Upper lobe of left lung (tissue), 6 donors: ENCODE measurements around the gene LMOD3. TPM values are rescaled to one million over a fixed set of nuclear protein-coding genes. Genes with fewer than 3 reads are reported as not detected.
A peak's percentile ranks its signal among the peaks of the same experiment; 100 is the strongest.

ENCODE experiments used
- ATAC-seq, 2 donors: fragments of 200-7000 bp; cut with Tn5 transposase; one replicate each; pipeline ENCODE4 v1.9.1; 2022; ENCODE audit warnings: mild to moderate bottlenecking in 2 of 2, moderate library complexity in 2 of 2; ENCODE audit not compliant: low FRiP score in 2 of 2
- DNase-seq, 2 donors: peaks; one replicate each; pipeline ENCODE4 v3.0.0-alpha.2; 2019 to 2020
- H3K27ac ChIP-seq, 4 donors: fragments of 200-600 bp; sonication (generic); one replicate each; pipeline ENCODE4 v1.5.1; 2016 to 2019
- H3K27me3 ChIP-seq, 4 donors: fragments of 200-600 bp; sonication (generic); one replicate each; pipeline ENCODE4 v1.5.1; 2017 to 2019
- H3K36me3 ChIP-seq, 4 donors: fragments of 200-600 bp; sonication (generic); one replicate each; pipeline ENCODE4 v1.5.1; 2016 to 2019
- H3K4me1 ChIP-seq, 4 donors: fragments of 200-600 bp; sonication (generic); one replicate each; pipeline ENCODE4 v1.5.1; 2018 to 2019
- H3K4me3 ChIP-seq, 4 donors: fragments of 200-600 bp; sonication (generic); one replicate each; pipeline ENCODE4 v1.5.1; 2017 to 2019; ENCODE audit warnings: mild to moderate bottlenecking in 2 of 4, moderate library complexity in 1 of 4
- H3K9me3 ChIP-seq, 4 donors: fragments of 200-600 bp; sonication (generic); one replicate each; pipeline ENCODE4 v1.5.1; 2018 to 2019
- CTCF ChIP-seq, 6 experiments: fragments of 450-650 bp in 4 of 6; fragments of 200-600 bp in 2 of 6; sonication (generic) in 2 of 6; IDR thresholded peaks; one replicate each; pipeline ENCODE4 v1.5.1; 2016 to 2019; ENCODE audit warnings: antibody characterized with exemption in 6 of 6
- EP300 ChIP-seq, 4 donors: sonication (generic); formaldehyde crosslinking; IDR thresholded peaks; one replicate each; pipeline ENCODE4 v1.5.1; 2017; ENCODE audit warnings: antibody characterized with exemption in 4 of 4, control low read depth in 2 of 4
- POLR2A ChIP-seq, 4 donors: fragments of 450-650 bp; IDR thresholded peaks; one replicate each; pipeline ENCODE4 v1.5.1; 2016 to 2017; ENCODE audit warnings: antibody characterized with exemption in 4 of 4, mild to moderate bottlenecking in 2 of 4
- POLR2AphosphoS5 ChIP-seq, 2 donors: sonication (generic); formaldehyde crosslinking; IDR thresholded peaks; one replicate each; pipeline ENCODE4 v1.5.1; 2017; ENCODE audit warnings: antibody characterized with exemption in 2 of 2
- WGBS, 2 donors: methylation state at CpG; one replicate each; pipeline ENCODE4 v1.1.5; 2017 to 2018; 5-methylcytosine and 5-hydroxymethylcytosine counted together
- total RNA-seq, 6 donors: library from RNA; depleted of rRNA in 4 of 6; stranded (reverse); fragments of >200 nt in 4 of 6; gene quantifications; one replicate each; pipeline versions ENCODE4 v1.1.0 to v1.2.1, GENCODE V29; 2016 to 2021
- donor health status: DM: no; HTN: no; CAD: no; lungs with moderate emphysema.
- donor health status: DM: no; HTN: yes; CAD: no; lungs with severe emphysema.

LMOD3 gene
- total RNA-seq, 6 donors from 2014 or later: 0.17 to 4.2 (median 0.40) TPM; not detected in 2

GRCh38 chr3:69096299-69096698, 26.1 kb downstream of the LMOD3 start:
- H3K4me3 ChIP-seq: no peak overlapping the region
- no peaks in the 10 kb centered on the region for H3K9me3 ChIP-seq
- H3K27ac ChIP-seq: peak overlapping the region in 3 of 4 donors; percentile 35 to 65 (median 58)
- H3K36me3 ChIP-seq: peaks cover 0 to 5% (median 1%) of the 10 kb centered on the region in 4 donors
- H3K27me3 ChIP-seq: no peaks in the 10 kb centered on the region
- no peak for DNase-seq
- H3K4me1 ChIP-seq: peaks cover 48 to 71% (median 62%) of the 10 kb centered on the region in 4 donors
- TF ChIP-seq POLR2AphosphoS5 (IDR thresholded peaks at IDR 0.05): no peak
- no peak for TF ChIP-seq EP300 (IDR thresholded peaks at IDR 0.05)
- TF ChIP-seq POLR2A (IDR thresholded peaks at IDR 0.05): no peak
- no peak for ATAC-seq
- 88 to 95% methylated on average over 3 to 5 of the region's 5 CpGs for WGBS, 2 donors

- WGBS, 2 donors: 72 to 77% methylated on average over 5 of the region's 5 CpGs
- Histone ChIP-seq H3K36me3 (peaks cover 0 to 5% (median 1%) of the 10 kb centered on the region in 4 donors), H3K4me1 (peaks cover 55 to 78% (median 68%) of the 10 kb centered on the region in 4 donors), H3K9me3 (no peaks in the 10 kb centered on the region), H3K27ac (peak overlapping the region; percentile 35 to 76 (median 62)), H3K4me3 (no peak overlapping the region), H3K27me3 (no peaks in the 10 kb centered on the region)
- TF ChIP-seq EP300 (IDR thresholded peaks at IDR 0.05) (no peak), CTCF (IDR thresholded peaks at IDR 0.05) (no peak), POLR2A (IDR thresholded peaks at IDR 0.05) (no peak), POLR2AphosphoS5 (IDR thresholded peaks at IDR 0.05) (no peak)
- no peak for DNase-seq
- no peak for ATAC-seq
Measured at GRCh38 chr3:69095636-69096035, 26.8 kb downstream of the LMOD3 start.

DNA sequence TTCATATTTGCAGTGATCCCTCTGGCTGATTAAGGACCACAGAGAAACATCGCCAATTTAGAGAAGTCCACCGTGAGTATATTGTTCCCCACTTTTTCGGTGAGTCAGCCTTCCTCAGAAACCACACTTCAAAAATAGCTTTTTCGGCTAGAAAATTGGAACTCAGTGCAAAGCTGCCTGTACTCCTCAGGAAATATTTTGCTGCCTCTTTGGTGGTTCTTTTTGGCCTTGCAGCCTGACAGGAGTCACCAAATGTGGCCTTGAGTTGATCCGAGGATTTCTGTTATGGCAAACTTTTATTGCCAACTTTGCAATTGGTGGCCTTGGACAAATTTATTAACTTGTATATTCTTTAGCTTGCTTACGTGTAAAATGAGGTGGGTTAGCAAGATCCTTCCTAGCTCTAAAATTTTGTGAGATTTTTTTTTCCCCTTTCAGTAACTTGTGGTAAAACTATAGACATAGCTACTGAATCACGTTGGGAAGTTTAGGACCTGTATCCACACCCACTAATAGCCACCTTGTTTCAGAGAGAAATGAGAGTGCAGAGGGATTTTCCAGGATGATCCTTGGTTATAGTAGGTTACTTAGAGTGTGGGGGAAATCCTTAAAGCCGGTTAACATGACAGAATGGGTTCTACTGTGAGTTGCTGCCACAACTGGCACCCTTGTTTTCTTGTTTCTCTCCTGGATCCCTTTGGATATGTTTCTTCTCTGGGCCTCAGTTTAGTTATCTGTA, 27.8 kb downstream of the LMOD3 start:
- H3K27ac ChIP-seq: peak overlapping the region; percentile 63 to 96 (median 84)
- peaks cover 0 to 3% (median 0%) of the 10 kb centered on the region in 4 donors for H3K36me3 ChIP-seq
- H3K4me3 ChIP-seq: no peak overlapping the region
- ATAC-seq (peak in 1 of 2 donors; percentile 61), DNase-seq (no peak)
- H3K27me3 ChIP-seq: no peaks in the 10 kb centered on the region
- no peaks in the 10 kb centered on the region for H3K9me3 ChIP-seq
- 42 to 54% methylated on average over 8 of the region's 8 CpGs for WGBS, 2 donors
- H3K4me1 ChIP-seq: peaks cover 65 to 88% (median 78%) of the 10 kb centered on the region in 4 donors
- no peak for TF ChIP-seq CTCF (IDR thresholded peaks at IDR 0.05)

DNA sequence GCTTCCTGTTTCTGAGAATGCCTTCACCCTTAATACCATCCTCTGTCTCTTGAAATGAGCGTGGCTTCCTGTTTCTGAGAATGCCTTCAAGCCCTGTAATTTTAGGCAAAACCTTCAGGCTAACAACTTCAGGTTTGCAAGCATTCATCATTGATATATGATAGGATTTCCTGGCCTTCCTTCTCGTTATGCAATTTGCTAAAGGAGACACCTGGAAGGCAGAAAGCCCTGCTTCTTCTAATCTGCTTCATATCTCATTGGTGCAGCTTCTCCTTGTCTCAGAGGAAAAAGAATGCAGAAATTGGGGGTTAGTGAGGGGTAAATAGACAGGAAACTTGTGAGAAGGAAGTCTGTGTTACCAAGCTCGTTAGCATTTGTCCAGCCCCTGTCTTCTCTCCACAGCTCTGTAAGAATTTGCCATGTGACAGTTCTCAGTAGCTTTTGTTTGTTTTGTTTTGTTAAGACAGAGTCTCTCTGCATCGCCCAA, 30.3 kb downstream of the LMOD3 start:
- Histone ChIP-seq H3K36me3 (peaks cover 0 to 3% (median 0%) of the 10 kb centered on the region in 4 donors), H3K9me3 (no peaks in the 10 kb centered on the region), H3K4me3 (no peak overlapping the region), H3K27me3 (no peaks in the 10 kb centered on the region), H3K27ac (peak overlapping the region; percentile 63 to 96 (median 86)), H3K4me1 (peaks cover 89 to 98% (median 94%) of the 10 kb centered on the region in 4 donors)
- WGBS, 2 donors: 12 to 30% methylated on average over 4 of the region's 4 CpGs
- ATAC-seq (peak in 1 of 2 donors; percentile 51), DNase-seq (peak in 1 of 2 donors; percentile 23)
- TF ChIP-seq CTCF (IDR thresholded peaks at IDR 0.05) (no peak), POLR2A (IDR thresholded peaks at IDR 0.05) (peak in 1 of 4 donors; percentile 18)

DNA sequence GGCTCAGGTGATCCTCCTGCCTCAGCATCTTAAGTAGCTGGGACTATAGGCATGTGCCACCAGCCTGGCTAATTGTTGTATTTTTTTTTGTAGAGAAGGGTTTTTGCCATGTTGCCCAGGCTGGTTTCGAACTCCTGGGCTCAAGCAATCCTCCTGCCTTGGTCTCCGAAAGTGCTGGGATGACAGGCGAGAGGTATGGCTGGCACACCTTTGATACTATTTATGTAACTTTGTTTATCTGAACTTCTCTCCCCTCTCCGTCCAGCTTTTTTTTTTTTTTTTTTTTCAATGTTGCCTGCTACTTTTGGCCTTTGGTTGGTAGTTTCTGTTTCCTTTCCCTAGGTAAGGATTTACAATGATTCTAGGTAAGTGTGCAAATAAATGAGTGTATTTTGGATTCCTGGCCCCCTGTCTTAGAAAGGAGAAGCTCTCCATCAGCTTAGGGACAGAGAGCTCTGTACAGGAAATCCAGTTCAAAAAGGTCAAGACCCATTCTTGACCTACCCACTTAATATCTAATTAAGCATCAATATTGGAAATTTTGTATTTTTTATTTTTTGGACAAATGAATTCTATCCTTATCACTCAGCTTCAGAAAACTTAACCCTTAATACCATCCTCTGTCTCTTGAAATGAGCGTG, 30.9 kb downstream of the LMOD3 start:
- TF ChIP-seq EP300 (IDR thresholded peaks at IDR 0.05) (no peak), POLR2A (IDR thresholded peaks at IDR 0.05) (no peak), POLR2AphosphoS5 (IDR thresholded peaks at IDR 0.05) (no peak), CTCF (IDR thresholded peaks at IDR 0.05) (no peak)
- ATAC-seq: no peak
- H3K27me3 ChIP-seq: no peaks in the 10 kb centered on the region
- H3K36me3 ChIP-seq: peaks cover 0 to 3% (median 0%) of the 10 kb centered on the region in 4 donors
- peak overlapping the region; percentile 63 to 96 (median 86) for H3K27ac ChIP-seq
- no peaks in the 10 kb centered on the region for H3K9me3 ChIP-seq
- DNase-seq: no peak
- 55 to 56% methylated on average over 5 of the region's 5 CpGs for WGBS, 2 donors
- H3K4me3 ChIP-seq: no peak overlapping the region
- H3K4me1 ChIP-seq: peaks cover 94 to 100% (median 98%) of the 10 kb centered on the region in 4 donors
